ENCODE results near the gene PSEN1. TPM values are rescaled to one million over a fixed set of nuclear protein-coding genes. Genes with fewer than 3 reads are reported as not detected.

The PSEN1 gene
- total and polyA plus RNA-seq, 2 experiments from 2014 or later, result 14.6 to 35.7 TPM

DNA sequence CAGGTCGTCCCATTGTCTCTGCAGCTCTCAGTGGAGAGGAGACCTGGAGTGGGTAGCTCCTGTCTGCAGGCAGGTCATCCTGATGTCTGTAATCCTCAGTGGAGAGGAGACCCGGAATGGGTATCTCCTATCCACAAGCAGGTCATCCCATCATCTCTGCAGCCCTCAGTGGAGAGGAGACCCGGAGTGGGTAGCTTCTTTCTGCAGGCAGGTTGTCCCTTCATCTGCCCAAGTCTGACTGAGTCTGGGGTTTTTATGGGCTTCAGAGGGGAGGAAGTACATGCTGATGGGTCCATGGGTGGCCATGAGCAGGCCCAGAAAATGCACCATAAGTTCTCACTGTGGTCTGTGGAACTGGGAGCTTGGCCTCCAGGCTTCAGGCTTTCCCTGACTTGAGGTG lies 72.1 kb downstream of the PSEN1 start (continued):
- TF ChIP-seq, protein P1, sequence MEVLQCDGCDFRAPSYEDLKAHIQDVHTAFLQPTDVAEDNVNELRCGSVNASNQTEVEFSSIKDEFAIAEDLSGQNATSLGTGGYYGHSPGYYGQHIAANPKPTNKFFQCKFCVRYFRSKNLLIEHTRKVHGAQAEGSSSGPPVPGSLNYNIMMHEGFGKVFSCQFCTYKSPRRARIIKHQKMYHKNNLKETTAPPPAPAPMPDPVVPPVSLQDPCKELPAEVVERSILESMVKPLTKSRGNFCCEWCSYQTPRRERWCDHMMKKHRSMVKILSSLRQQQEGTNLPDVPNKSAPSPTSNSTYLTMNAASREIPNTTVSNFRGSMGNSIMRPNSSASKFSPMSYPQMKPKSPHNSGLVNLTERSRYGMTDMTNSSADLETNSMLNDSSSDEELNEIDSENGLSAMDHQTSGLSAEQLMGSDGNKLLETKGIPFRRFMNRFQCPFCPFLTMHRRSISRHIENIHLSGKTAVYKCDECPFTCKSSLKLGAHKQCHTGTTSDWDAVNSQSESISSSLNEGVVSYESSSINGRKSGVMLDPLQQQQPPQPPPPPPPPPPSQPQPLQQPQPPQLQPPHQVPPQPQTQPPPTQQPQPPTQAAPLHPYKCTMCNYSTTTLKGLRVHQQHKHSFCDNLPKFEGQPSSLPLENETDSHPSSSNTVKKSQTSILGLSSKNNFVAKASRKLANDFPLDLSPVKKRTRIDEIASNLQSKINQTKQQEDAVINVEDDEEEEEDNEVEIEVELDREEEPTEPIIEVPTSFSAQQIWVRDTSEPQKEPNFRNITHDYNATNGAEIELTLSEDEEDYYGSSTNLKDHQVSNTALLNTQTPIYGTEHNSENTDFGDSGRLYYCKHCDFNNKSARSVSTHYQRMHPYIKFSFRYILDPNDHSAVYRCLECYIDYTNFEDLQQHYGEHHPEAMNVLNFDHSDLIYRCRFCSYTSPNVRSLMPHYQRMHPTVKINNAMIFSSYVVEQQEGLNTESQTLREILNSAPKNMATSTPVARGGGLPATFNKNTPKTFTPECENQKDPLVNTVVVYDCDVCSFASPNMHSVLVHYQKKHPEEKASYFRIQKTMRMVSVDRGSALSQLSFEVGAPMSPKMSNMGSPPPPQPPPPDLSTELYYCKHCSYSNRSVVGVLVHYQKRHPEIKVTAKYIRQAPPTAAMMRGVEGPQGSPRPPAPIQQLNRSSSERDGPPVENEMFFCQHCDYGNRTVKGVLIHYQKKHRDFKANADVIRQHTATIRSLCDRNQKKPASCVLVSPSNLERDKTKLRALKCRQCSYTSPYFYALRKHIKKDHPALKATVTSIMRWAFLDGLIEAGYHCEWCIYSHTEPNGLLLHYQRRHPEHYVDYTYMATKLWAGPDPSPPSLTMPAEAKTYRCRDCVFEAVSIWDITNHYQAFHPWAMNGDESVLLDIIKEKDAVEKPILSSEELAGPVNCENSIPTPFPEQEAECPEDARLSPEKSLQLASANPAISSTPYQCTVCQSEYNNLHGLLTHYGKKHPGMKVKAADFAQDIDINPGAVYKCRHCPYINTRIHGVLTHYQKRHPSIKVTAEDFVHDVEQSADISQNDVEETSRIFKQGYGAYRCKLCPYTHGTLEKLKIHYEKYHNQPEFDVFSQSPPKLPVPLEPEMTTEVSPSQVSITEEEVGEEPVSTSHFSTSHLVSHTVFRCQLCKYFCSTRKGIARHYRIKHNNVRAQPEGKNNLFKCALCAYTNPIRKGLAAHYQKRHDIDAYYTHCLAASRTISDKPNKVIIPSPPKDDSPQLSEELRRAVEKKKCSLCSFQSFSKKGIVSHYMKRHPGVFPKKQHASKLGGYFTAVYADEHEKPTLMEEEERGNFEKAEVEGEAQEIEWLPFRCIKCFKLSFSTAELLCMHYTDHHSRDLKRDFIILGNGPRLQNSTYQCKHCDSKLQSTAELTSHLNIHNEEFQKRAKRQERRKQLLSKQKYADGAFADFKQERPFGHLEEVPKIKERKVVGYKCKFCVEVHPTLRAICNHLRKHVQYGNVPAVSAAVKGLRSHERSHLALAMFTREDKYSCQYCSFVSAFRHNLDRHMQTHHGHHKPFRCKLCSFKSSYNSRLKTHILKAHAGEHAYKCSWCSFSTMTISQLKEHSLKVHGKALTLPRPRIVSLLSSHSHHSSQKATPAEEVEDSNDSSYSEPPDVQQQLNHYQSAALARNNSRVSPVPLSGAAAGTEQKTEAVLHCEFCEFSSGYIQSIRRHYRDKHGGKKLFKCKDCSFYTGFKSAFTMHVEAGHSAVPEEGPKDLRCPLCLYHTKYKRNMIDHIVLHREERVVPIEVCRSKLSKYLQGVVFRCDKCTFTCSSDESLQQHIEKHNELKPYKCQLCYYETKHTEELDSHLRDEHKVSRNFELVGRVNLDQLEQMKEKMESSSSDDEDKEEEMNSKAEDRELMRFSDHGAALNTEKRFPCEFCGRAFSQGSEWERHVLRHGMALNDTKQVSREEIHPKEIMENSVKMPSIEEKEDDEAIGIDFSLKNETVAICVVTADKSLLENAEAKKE (CRISPR knock-in tag; IDR thresholded peaks at IDR 0.05), result no peak
- no peak for TF ChIP-seq EZH2 (IDR thresholded peaks at IDR 0.05; ENCODE audit: low read depth, unreplicated experiment)

DNA sequence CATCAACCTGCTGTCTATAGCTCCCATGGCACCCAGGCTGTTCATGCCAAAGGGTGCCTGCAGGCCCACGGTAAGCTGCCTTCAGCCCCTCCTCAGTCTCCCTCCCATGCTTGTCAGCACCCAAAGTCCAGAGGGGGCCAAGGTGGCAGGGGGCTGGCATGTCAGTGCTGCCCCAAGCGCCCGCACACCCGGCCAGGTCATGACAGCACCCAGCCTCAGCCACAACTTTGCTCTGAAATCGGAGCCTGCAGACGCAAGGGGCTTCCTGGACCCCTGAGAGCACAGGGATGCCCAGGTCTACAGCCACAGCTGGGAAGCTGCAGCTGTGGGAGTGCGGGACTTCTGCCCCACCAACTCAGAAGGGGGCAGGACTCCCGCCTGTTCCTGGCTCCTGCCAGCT lies 72.5 kb downstream of the PSEN1 start:
- H3K4me3 Mint-ChIP-seq, result no peak overlapping the region
- no peak for ATAC-seq
- no peaks in the 10 kb centered on the region for H3K79me2 ChIP-seq (replicated peaks; ENCODE audit: insufficient read depth)
- peaks cover 60% of the 10 kb centered on the region for H3K36me3 Mint-ChIP-seq (ENCODE audit: low read depth)
- H4K20me1 ChIP-seq (replicated peaks; ENCODE audit: insufficient read depth), result no peaks in the 10 kb centered on the region
- H3K36me3 ChIP-seq (ENCODE audit: insufficient read depth), result peaks cover 21% of the 10 kb centered on the region
- H3K4me2 ChIP-seq, result no peak overlapping the region
- no peaks in the 10 kb centered on the region for H3K27me3 ChIP-seq (ENCODE audit: insufficient read depth)
- H3K27ac Mint-ChIP-seq, result no peak overlapping the region
- H3K9me2 ChIP-seq (ENCODE audit: insufficient read depth), result no peaks in the 10 kb centered on the region
- DNase-seq (ENCODE audit: low spot score), result no peak
- no peak overlapping the region for H3K27ac ChIP-seq (ENCODE audit: low read depth)
- no peak overlapping the region for H2AFZ ChIP-seq
- peaks cover 1% of the 10 kb centered on the region for H3K27me3 Mint-ChIP-seq (ENCODE audit: insufficient read depth, low read depth, poor library complexity)
- H3F3A ChIP-seq (replicated peaks; ENCODE audit: low read depth), result no peaks in the 10 kb centered on the region
- no peaks in the 10 kb centered on the region for H3K4me1 Mint-ChIP-seq
- peaks cover 17% of the 10 kb centered on the region; the same call in 2 of the 3 replicates for H3K9me3 Mint-ChIP-seq
- H3K4me3 ChIP-seq, result no peak overlapping the region
- no peaks in the 10 kb centered on the region for H3K4me1 ChIP-seq (ENCODE audit: insufficient read depth)
- TF ChIP-seq ZNF114 (CRISPR knock-in tag; IDR thresholded peaks at IDR 0.05), result no peak
- TF ChIP-seq, protein P1 (CRISPR knock-in tag; IDR thresholded peaks at IDR 0.05), result no peak
- TF ChIP-seq, protein P2, sequence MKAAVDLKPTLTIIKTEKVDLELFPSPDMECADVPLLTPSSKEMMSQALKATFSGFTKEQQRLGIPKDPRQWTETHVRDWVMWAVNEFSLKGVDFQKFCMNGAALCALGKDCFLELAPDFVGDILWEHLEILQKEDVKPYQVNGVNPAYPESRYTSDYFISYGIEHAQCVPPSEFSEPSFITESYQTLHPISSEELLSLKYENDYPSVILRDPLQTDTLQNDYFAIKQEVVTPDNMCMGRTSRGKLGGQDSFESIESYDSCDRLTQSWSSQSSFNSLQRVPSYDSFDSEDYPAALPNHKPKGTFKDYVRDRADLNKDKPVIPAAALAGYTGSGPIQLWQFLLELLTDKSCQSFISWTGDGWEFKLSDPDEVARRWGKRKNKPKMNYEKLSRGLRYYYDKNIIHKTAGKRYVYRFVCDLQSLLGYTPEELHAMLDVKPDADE (IDR thresholded peaks at IDR 0.05), result no peak
